ENCODE data around the gene EPB41L3.
A peak's percentile ranks its signal among the peaks of the same experiment; 100 is the strongest.
"Not testable (repeated sequence)": the region's sequence is repeated elsewhere in the genome, so short reads cannot be mapped to it uniquely, and the experiment has no call there.

EPB41L3 gene

DNA sequence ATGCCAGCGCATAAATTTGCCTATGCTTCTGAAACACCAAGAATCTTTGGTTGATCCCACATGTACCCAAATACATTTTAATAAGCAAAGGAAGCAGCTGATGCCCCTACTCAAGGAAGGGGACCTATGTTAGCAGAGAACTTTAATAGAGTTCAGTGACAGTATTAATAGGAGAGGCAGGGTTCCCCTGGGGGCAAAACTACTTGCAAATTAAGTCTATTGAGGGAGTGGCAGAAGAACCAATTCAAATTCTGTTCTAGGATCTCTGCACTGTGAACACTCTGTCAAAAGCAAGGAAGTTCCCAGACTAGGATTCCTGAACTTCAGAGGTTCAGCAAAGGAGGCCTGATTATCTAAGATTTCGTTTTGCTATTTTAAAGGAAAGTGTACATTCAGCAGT, 47.5 kb downstream of the EPB41L3 start:
- DNase-seq (ENCODE audit: low spot score) = no peak

DNA sequence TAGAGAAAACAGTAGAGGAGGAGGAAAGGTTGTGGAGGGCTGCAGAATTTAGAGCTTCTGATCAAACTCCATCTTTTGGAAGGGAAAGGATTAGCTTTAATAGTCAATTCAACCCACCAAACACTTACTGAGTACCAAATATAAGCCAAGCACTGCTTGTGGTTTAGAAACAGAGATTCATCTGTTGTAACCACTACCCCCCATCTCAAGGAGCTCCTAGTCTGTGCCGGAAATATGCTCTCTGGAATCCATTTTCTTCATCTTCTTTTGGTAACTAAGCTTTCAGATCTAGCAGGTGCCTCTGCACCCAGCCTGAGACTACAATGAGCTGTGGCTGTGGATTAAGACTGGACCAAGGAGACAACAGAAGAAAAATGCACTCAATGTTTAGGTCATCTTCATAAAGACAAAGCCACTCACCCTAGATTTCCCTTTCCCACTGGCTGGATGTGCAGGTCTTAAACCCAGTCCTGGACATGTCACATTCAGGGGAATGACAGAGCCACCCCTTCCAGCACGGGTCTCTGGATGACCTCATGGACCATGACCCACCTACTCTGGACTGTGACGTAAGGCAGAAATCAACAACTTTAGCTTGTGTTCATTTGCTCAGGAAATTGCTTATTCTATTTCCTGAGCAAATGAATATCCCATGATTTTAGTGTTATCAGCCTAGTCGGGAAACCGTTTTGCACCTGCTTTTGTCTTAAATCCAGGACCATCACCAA, 52.9 kb downstream of the EPB41L3 start:
- DNase-seq (ENCODE audit: low spot score) = no peak

- DNase-seq (ENCODE audit: low spot score) = no peak
These were observed 55.0 kb downstream of the EPB41L3 start for GRCh38 chr18:5488844-5489243.

GRCh38 chr18:5488044-5488443, 55.8 kb downstream of the EPB41L3 start:
- not testable (repeated sequence) for DNase-seq (ENCODE audit: low spot score)

DNA sequence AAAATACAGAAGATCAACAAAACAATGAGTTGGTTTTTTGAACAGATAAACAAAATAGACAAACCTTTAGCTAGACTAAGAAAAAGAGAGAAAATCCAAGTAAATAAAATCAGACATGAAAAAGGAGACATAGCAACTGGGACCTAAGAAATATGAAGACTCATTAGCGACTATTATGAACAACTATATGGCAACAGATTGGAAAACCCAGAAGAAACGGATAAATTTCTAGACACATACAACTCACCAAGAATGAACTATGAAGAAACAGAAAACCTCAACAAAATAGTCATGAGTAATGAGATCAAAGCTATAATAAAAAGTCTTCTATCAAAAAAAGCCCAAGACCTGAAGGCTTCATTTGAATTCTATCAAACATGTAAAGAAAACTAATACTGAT, 59.3 kb downstream of the EPB41L3 start:
- DNase-seq (ENCODE audit: low spot score) = no peak

DNA sequence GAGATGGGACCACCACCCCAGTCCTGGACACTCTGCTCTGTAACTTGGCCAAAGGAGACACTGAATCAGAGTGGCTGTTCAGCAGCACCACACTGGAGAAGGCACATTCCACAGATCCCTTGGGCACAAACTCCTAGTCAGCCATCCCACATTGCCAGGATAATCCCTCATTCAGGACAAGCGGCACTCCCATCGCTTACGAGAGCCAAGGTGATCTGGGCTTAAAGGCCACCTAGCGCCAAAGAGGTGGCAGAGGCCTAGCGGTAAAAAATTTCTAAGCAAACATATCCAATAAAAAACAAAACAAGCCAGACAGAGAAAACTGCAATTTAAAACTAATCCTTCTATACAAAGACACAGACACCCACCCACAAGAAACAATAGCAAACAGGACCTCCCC, 62.2 kb downstream of the EPB41L3 start:
- DNase-seq (ENCODE audit: low spot score) = no peak

- no peak for DNase-seq (ENCODE audit: low spot score)
These were observed 65.5 kb downstream of the EPB41L3 start for GRCh38 chr18:5478261-5478660.

DNA sequence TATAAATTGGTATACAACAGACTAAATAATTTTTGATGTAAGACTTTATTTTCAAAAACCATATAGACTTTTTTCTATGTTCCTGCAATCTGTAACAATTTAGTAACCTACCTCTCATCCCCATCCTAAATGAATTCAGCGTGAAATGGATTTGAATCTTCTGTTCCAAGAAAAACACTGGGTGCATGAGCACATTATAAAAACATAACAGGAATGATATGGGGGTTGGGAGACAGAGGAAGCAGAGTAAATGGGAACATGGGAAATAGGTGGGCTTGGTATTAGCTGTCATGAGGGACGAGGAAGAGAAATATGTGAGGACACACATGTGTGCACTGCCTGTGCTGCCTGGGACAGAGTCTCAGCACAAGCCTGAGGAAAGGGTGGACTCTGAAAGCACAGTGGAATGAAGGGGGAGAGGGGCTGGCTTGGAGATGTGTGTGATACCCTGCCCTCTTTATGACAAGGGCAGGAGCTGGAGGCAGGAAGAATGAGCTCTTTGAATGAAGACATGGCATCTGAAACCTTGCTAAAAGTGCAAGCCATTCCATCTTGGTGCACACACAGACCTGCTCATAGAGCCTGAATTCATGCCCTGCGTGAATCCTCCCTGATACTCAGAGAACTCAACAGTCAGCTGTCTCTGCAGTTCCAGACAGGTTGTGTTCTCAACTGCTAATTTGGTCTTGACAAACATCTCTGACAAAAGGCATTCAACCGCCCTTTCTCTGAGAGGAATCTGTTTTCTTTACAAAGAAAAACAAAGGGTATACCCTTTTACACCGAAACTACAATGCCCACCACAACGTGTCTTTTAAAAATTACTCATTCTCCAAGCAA, 66.6 kb downstream of the EPB41L3 start:
- no peak for DNase-seq (ENCODE audit: low spot score)

DNA sequence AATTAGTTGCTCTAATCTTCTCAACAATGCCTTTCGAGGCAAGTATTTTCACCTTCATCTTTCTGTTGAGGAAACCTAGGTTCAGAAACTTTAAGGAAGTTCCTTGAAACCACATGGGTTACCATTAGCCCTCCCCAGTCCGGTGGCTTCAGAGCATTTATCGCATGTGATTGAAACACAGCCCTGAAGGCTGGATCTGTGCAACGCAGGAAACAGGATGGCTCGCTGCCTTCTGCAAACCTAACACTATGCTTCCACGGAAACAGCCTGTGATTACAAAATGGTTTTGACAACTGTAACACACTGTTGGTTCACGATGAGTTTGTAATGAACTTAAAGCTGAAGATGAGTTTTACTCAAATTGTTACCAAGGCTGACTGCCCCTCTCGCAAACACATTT, 68.5 kb downstream of the EPB41L3 start:
- DNase-seq (ENCODE audit: low spot score) = no peak

GRCh38 chr18:5469340-5469739, 74.5 kb downstream of the EPB41L3 start:
- DNase-seq (ENCODE audit: low spot score) = no peak

GRCh38 chr18:5468394-5468793, 75.4 kb downstream of the EPB41L3 start:
- DNase-seq (ENCODE audit: low spot score) = no peak

DNA sequence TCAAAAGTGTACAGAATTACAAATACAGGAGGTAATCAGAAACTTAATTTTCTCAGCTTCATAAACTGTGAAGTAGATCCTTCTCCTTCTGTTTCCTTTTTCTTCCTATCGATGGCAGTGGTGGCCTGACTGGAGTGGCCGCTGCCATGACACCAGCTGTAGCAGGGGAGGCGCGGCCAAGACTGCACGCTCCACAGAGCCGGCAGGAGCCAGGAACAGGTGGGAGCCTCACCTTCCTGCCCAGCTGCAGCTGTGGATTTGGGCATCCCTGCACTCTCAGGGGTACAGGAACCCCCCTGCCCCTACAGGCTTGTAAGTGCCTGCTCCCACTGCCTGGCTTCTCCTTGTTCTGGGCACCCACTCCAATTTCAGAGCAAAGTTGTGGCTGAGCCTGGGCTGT, 76.1 kb downstream of the EPB41L3 start:
- DNase-seq (ENCODE audit: low spot score) = no peak

GRCh38 chr18:5466256-5466655, 77.5 kb downstream of the EPB41L3 start:
- DNase-seq (ENCODE audit: low spot score) = no peak

DNA sequence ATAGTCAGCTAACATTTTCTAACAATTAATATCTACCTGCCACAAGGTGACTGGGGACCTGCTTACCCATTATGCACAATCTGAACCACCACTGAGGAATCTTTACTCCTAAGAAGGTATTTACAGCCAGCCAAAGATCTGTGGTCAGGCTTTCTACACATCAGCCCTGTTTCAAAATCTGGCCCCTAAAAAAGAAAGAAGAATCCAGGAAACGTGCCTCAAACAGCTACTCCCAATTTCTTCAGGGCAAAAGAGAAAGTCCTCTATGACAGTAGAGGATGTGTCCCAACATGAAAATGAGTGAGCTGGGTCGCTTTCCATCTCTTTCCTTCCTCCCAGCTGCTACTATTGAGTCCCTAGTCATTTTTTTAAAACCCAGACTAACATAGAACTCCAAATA, 79.5 kb downstream of the EPB41L3 start:
- DNase-seq (ENCODE audit: low spot score) = no peak

GRCh38 chr18:5463831-5464230, 80.0 kb downstream of the EPB41L3 start:
- DNase-seq (ENCODE audit: low spot score) = no peak

GRCh38 chr18:5463390-5463789, 80.4 kb downstream of the EPB41L3 start:
- no peak for DNase-seq (ENCODE audit: low spot score)

DNA sequence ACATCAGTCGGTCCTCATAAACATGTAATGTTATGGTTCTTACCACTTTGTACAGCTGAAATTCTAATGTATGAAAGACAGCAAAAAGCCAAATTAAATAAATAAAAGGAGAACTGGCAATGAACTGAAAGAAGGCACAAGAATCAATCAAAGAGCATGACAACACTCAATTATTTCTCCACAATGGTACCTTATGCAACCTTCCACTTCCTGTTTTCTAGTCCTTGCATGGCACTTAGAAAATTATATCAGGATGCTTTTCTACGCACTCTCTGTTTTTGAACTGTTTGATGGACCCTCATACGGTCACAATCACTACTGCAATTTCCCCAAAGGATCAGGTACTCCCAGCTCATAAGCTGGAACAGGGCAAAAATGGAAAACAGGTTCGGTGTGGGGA, 81.6 kb downstream of the EPB41L3 start:
- no peak for DNase-seq (ENCODE audit: low spot score)

- DNase-seq (ENCODE audit: low spot score) = no peak
These were observed 82.8 kb downstream of the EPB41L3 start for GRCh38 chr18:5461041-5461440.

DNA sequence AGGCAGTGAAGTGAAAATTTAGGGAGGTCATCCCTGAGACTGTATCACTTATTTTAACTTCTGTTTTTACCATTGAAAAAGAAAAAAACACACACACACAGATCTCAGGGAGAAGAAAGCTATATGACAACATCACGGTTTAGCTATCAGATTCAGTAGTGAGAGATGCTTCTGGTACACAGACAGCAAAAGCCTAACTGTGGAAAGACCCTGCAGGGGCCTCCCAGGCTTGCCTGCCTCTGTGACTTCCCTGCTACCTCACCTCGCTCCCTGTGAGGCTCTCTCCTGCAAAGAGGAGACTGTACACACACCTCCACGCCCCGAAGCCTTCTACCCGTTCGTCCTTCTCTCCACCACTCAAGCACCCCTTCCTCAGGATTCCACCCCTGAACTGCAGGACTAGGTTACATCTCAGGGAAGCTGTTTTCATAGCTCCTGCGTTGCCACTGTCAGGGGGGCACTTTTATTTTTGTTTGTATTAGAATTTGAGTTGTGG, 86.3 kb downstream of the EPB41L3 start:
- DNase-seq (ENCODE audit: low spot score) = no peak

- DNase-seq (ENCODE audit: low spot score) = peak; percentile 20
These were observed 87.0 kb downstream of the EPB41L3 start for GRCh38 chr18:5456577-5457461.

DNA sequence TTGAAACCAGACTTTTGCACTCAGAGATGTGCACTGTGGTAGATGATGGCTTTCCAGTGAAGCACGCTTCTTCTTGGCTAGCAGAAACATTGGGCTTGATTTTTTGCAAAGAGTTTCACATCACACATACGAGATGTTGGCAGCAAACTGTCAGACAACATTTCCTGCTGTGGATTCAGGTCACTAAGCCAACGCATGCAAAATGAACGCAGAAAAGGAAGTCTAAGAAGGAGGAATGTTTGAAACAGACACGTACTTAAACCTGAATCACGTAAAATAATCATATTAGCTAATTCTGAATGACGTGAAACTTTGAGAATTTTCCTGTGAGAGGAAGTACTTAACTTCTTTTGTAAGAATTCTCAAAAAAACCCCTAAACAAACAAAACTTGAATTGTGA, 88.1 kb downstream of the EPB41L3 start:
- no peak for DNase-seq (ENCODE audit: low spot score)

GRCh38 chr18:5452943-5453443, 90.8 kb downstream of the EPB41L3 start:
- no peak for DNase-seq (ENCODE audit: low spot score)

Measured in SW480 (cell line).